Measurements from ENCODE around the gene TRPM6.
"Not testable (repeated sequence)": the region's sequence is repeated elsewhere in the genome, so short reads cannot be mapped to it uniquely, and the experiment has no call there.

Gene TRPM6

GRCh38 chr9:74872619-74873233, 15.0 kb downstream of the TRPM6 start:
- no peak overlapping the region for H3K4me3 ChIP-seq (ENCODE audit: low read depth, low read length)
- POLR2A ChIA-PET = no interaction called here
- DNase-seq (ENCODE audit: low read depth, low spot score) = no peak
- CTCF ChIA-PET = no interaction called here
- TF ChIP-seq CTCF (IDR thresholded peaks at IDR 0.05; ENCODE audit: insufficient read depth, low read length, missing control alignments) = no peak

DNA sequence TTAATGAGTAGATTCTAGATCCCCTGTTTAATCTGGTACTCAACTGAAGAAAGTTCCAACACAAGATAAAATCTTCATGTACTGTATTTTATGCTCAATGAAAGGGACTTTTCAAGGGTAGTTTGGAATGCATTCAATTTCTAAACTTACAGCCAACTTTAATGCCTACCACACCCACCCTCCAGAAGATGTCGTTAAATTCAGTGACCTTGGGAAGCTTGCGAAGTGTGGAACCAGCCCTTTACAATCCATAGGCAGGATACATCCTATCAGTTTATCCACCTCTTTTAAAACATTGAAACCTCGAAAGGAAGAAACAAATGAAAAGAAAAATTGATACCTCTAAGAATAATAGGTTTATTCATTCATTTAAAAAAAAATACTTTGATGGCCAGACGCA, 20.2 kb downstream of the TRPM6 start:
- TF ChIP-seq CTCF (IDR thresholded peaks at IDR 0.05; ENCODE audit: insufficient read depth, low read length, missing control alignments) = no peak
- ChIA-PET POLR2A (no interaction called here), CTCF (no interaction called here)
- H3K4me3 ChIP-seq (ENCODE audit: low read depth, low read length) = no peak overlapping the region
- no peak for DNase-seq (ENCODE audit: low read depth, low spot score)

GRCh38 chr9:74865177-74865576, 22.5 kb downstream of the TRPM6 start:
- CTCF ChIA-PET = no interaction called here
- no peak overlapping the region for H3K4me3 ChIP-seq (ENCODE audit: low read depth, low read length)
- POLR2A ChIA-PET = no interaction called here
- no peak for DNase-seq (ENCODE audit: low read depth, low spot score)
- no peak for TF ChIP-seq CTCF (IDR thresholded peaks at IDR 0.05; ENCODE audit: insufficient read depth, low read length, missing control alignments)

DNA sequence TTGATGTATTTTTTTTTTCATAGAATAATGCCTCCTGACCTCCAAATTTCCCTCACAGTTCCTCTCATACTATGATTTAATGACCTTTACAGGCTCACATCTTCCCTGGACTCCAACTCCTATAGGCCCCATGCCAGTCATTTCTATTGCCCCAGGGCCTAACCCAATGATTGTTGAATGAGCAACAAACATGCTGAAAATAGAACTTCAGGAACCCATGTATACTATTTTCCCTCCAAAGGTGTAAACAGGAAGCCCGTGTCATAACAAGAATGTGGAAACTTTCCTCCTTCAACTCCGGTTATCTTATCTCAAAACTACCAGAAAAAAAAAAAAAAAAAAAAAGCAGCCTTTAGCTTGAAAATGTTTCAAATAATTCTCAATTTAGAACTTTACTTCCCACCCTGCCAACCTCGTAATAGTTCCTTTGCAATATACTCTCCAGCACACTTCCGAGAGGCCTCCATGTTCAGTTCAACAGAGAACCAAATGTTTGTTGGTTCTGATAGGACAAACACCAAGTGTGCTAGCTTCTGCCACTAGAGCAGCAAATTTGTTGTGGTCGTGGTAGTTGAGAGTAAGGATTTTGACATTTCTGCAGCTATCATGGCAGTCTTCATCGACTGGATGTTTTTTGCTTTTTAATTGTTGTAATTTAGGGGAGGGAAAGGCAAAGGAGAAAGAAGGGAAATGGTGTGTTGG, 25.8 kb downstream of the TRPM6 start:
- no peak for DNase-seq (ENCODE audit: low read depth, low spot score)
- TF ChIP-seq CTCF (IDR thresholded peaks at IDR 0.05; ENCODE audit: insufficient read depth, low read length, missing control alignments) = no peak
- POLR2A ChIA-PET = no interaction called here
- CTCF ChIA-PET = no interaction called here
- no peak overlapping the region for H3K4me3 ChIP-seq (ENCODE audit: low read depth, low read length)

GRCh38 chr9:74861071-74861470, 26.6 kb downstream of the TRPM6 start:
- CTCF ChIA-PET = no interaction called here
- POLR2A ChIA-PET = no interaction called here
- no peak overlapping the region for H3K4me3 ChIP-seq (ENCODE audit: low read depth, low read length)
- no peak for TF ChIP-seq CTCF (IDR thresholded peaks at IDR 0.05; ENCODE audit: insufficient read depth, low read length, missing control alignments)
- DNase-seq (ENCODE audit: low read depth, low spot score) = no peak

- CTCF ChIA-PET, POLR2A ChIA-PET: not testable (repeated sequence)
Observed at GRCh38 chr9:74860247-74860646, 27.5 kb downstream of the TRPM6 start.

DNA sequence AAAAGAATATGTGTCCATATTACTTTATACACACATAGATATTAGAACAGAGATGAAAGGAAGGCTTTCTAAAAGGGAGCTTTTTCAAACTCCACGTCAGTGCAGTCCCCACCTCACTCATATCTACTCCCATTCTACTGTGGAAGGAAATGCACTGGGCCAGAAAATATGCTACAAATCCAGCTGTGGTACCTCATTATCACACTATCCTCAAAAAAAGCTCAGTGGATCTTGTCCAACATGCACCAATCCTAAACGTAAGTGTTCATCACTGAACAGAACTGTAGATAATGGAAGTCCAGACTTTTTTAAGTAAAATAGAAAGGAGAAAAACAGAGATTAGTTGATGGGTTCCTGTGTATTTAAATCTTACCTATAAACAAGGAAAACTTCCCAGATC, 27.9 kb downstream of the TRPM6 start:
- CTCF ChIA-PET = no interaction called here
- no peak for TF ChIP-seq CTCF (IDR thresholded peaks at IDR 0.05; ENCODE audit: insufficient read depth, low read length, missing control alignments)

More at GRCh38 chr9:74860247-74860646, 27.5 kb downstream of the TRPM6 start:
- not testable (repeated sequence) for H3K4me3 ChIP-seq (ENCODE audit: low read depth, low read length); DNase-seq (ENCODE audit: low read depth, low spot score)

More for the DNA sequence above, 27.9 kb downstream of the TRPM6 start:
- DNase-seq (ENCODE audit: low read depth, low spot score) = no peak
- no peak overlapping the region for H3K4me3 ChIP-seq (ENCODE audit: low read depth, low read length)
- POLR2A ChIA-PET = no interaction called here

All from AG04449 (cell line).